GM18951 (cell line): ENCODE results near the gene NLN.
"Not testable (repeated sequence)": the region's sequence is repeated elsewhere in the genome, so short reads cannot be mapped to it uniquely, and the experiment has no call there.

Source experiments
- POLR2A ChIP-seq: IDR thresholded peaks from 4 replicates; pipeline ENCODE4 v1.6.1; 2011; ENCODE audit warnings: mild to moderate bottlenecking; ENCODE audit not compliant: insufficient read length, insufficient read depth; ENCODE audit errors: extremely low read depth
- in situ Hi-C: fragments of 300-500 bp; cut with MboI; formaldehyde crosslinking; loops from one replicate; pipeline ENCODE4 v1.12.0; 2022; ENCODE audit warnings: low sequenced_read_pairs, mixed read lengths, inconsistent platforms; ENCODE audit not compliant: unreplicated experiment

NLN gene

GRCh38 chr5:65796269-65796668 lies 74.3 kb downstream of the NLN start:
- in situ Hi-C loops: no loop called here
- no peak for TF ChIP-seq POLR2A

DNA sequence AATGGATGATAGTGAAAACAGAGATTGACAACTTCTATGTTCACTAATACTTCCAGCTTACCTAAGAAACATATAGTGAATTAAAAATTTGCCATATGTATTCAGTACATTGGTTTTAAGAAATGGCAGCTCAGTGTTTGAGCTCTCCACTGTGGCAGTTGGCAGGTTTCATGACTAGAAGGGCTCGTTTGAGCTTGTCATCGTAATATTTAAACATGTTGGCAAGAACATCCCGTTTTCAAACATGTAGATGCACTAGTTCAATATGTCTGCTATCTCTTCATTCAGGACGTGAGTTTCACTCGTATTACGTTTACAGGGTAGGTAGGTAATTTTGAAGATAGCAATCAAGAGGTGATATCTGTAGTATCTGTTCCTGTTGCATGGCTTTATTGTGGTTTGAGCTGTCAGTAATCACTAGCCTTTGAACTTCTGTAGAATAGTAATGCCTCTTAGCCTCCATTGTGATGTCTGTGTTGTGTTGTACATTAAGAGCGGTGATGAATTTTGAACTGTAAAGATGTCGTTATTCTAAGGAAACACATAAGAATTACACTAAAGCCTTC lies 74.8 kb downstream of the NLN start:
- no peak for TF ChIP-seq POLR2A
- in situ Hi-C loops: no loop called here

DNA sequence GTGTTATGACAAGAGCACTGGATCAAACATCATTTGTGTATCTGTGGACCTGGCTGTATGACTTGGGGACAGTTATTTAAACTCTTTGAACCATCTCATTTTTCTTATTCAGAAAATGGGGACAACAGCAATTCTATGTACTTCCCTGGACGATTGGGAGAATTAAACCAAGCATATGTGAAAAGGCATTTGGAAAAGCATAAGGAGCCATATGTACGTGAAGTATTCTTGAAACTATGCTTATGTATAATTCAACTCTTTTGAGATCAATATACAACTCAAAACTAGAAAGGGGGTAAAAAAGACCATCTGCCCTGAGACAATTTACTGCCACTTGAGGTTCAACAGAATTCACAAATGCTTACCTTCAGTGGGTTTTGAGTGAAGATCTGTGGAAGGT lies 75.5 kb downstream of the NLN start:
- in situ Hi-C loops: no loop called here
- TF ChIP-seq POLR2A: no peak

GRCh38 chr5:65799857-65800256 lies 77.9 kb downstream of the NLN start:
- in situ Hi-C loops: no loop called here
- TF ChIP-seq POLR2A: no peak

GRCh38 chr5:65800775-65801174 lies 78.8 kb downstream of the NLN start:
- in situ Hi-C loops: no loop called here

DNA sequence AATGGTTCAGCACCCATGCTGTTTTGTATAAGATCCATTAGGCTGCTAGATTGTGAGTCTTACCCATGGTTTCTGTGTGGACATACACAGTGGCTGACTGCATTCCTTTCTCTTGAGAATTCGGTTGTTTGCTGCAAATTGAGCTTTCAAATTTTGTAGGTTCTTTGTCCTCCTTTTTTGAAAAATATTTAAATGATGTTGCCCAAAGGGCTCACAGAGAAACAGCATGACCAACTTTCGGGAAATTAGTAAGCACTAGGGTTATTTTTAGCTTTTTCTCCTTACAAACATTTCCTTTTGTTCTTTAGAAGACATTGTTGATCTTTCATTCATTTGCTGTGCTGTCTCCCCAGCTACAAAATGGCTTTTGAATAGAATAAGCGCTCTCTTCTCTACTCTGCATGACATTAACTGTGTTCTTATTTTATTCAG lies 79.4 kb downstream of the NLN start:
- in situ Hi-C loops: no loop called here
- TF ChIP-seq POLR2A: no peak

More at GRCh38 chr5:65800775-65801174, 78.8 kb downstream of the NLN start:
- TF ChIP-seq POLR2A: no peak

DNA sequence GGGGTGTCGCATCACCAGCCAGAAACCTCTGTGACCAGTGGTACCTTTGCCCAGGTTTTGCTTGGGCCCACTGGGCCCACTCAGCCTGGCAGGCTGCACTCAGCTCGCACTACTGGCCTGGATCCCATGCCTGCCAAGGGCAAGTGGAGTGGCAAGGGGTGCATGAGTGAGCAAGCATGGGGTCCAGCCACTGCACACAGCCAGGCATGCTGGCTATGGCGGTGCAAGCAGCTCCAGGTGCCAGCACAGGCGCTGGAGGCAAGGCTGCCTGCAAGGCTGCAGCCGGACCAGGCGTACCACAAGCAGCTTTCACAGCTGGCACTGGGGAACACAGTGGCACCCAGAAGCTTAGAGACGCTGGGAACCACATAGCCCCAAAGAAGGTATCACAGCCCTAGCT lies 80.1 kb downstream of the NLN start:
- TF ChIP-seq POLR2A: no peak
- in situ Hi-C loops: no loop called here

- no peak for TF ChIP-seq POLR2A
Observed at GRCh38 chr5:65802820-65803219, 80.8 kb downstream of the NLN start.

GRCh38 chr5:65803699-65804391 lies 81.8 kb downstream of the NLN start:
- in situ Hi-C loops: no loop called here
- no peak for TF ChIP-seq POLR2A

More at GRCh38 chr5:65802820-65803219, 80.8 kb downstream of the NLN start:
- in situ Hi-C loops: no loop called here

DNA sequence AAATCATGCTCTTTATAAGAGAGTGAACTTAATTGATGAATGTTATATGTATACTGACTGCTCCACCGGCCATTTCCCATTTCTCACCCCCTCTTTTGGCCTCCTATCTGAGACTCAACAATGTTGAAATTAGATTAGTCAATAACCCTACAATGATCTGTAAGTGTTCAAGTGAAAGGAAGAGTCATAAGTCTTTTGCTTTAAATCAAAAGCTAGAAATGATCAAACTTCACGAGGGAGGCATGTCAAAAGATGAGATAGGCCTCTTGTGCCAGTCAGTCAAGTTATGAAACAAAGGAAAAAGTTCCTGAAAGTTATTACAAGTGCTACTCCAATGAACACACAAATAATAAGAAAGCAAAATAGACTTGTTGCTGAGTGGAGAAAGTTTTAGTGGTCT lies 83.1 kb downstream of the NLN start:
- in situ Hi-C loops: no loop called here

GRCh38 chr5:65807494-65807893 lies 85.5 kb downstream of the NLN start:
- in situ Hi-C loops: not testable (repeated sequence)

More for the DNA sequence above, 83.1 kb downstream of the NLN start:
- no peak for TF ChIP-seq POLR2A

DNA sequence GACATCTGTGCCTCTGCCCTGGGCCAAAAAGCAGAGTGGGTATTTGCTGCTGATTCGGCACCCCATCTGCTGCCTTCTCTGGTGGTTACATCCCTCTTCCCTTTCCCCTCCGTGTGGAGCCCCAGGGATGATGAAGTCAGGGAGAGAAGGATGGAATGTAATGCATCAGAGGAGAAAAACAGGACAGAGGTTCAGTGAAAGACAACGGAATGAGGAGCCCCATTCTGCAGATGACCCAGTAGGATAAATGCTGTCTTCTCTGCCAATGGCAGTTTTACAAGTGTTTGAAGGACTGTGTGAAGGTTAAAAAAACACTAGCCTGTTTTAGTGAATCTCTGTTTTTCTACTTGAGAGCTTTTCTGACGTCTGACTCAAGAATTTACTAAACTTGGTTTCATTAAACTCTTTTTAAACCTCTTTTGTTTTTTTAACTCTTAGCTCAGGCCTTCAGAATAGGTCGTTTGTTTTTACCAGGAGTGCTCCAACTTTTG lies 86.3 kb downstream of the NLN start:
- TF ChIP-seq POLR2A: no peak
- in situ Hi-C loops: no loop called here

DNA sequence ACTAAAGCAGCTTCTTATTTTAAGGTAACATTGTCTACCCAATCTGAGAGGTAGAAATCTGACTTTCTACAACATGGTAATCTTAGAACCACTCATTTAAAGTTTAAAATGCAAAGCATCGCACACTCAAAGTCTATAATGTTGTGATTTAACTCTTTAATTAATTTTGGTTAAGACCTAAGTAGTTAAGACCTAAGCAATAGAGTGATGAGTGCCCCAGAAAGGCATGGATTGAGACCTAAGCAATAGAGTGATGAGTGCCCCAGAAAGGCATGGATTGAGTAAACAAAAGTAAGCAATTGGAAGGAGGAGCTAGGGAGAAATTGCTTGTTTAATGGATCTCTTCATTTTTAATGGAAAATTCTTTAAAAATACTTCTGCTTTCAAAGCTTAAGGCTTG lies 86.8 kb downstream of the NLN start:
- in situ Hi-C loops: no loop called here
- no peak for TF ChIP-seq POLR2A

DNA sequence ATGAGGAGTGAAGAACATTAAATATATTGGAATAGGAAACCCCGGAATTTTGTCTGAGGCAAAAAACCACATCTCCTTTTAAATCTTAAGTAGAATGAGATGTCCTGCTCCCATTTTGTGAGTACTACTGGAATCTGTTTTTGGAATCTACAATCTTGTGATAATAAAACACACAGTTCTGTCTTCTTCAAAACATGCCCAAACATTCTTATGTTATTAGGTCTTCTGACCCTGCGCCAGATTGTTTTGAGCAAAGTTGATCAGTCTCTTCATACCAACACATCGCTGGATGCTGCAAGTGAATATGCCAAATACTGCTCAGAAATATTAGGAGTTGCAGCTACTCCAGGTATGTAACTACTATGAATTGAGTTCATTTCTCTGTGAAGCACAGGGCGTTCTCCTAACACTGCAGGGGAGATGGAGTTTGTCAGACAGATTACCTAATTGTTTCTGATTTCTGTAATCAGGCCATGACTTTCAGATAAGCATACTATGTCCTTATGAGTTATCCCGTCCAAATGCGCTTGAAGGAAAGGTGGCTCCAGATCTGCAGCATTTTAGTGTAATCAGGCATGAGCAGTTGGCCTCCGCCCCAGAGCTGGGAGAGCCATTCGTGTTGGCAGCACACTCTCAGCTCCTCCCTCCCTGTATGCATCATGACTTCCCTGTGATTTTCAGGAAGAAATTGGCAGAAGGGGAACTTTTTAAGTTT lies 88.0 kb downstream of the NLN start:
- TF ChIP-seq POLR2A: no peak
- in situ Hi-C loops: no loop called here
